GM12878 (cell line): ENCODE results near the gene ADAMTSL1. TPM values are rescaled to one million over a fixed set of nuclear protein-coding genes. Genes with fewer than 3 reads are reported as not detected.

Experiments used
- ATAC-seq: fragments of 200-7000 bp; cut with Tn5 transposase; 3 replicates; pipeline ENCODE4 v1.9.1; 2020; ENCODE audit warnings: mild to moderate bottlenecking, moderate library complexity
- BruUV-seq: library from RNA; stranded (reverse); fragments of 400-500 nt; replicated peaks from 2 replicates; lab custom pipeline; 2021; lab: Mats Ljungman, UMichigan
- CTCF ChIA-PET: fragments of 300-600 bp; sonication (Branson Sonifier 250); formaldehyde crosslinking; extraction: SDS; loops from one replicate; lab custom pipeline; 2021; ENCODE audit warnings: inconsistent platforms; lab: Yijun Ruan, JAX
- POLR2A ChIA-PET: fragments of 350-600 bp; formaldehyde crosslinking; extraction: SDS; loops from one replicate; lab custom pipeline; 2021; ENCODE audit warnings: inconsistent platforms; lab: Charles Lee
- RAD21 ChIA-PET: fragments of 300-600 bp; sonication (Branson Sonifier 250); formaldehyde crosslinking; loops from one replicate; lab custom pipeline; 2023; ENCODE audit warnings: antibody characterized with exemption; ENCODE audit not compliant: unreplicated experiment; lab: Charles Lee
- SMC1A ChIA-PET: fragments of 300-600 bp; sonication (Branson Sonifier 250); formaldehyde crosslinking; loops from one replicate; lab custom pipeline; 2023; ENCODE audit not compliant: unreplicated experiment, uncharacterized antibody; lab: Charles Lee
- DNase-seq: peaks from one replicate; pipeline ENCODE4 v3.0.0-alpha.2; 2011; ENCODE audit warnings: low read depth, low spot score
- FAIRE-seq: peaks from 3 replicates; lab custom pipeline; 2011; peaks lifted over from hg19 to GRCh38; lab: Jason Lieb, UNC
- H2AFZ ChIP-seq: 2 replicates; pipeline ENCODE4 v1.6.0; 2011; ENCODE audit warnings: low read depth, low read length, control low read depth; ENCODE audit not compliant: control insufficient read depth
- H3K27ac ChIP-seq: 2 replicates; pipeline ENCODE4 v1.5.1; 2011; ENCODE audit warnings: control low read depth; ENCODE audit not compliant: control insufficient read depth, insufficient read depth
- H3K27me3 ChIP-seq, 2 experiments: replicated peaks in 1 of 2; 2 replicates each; pipeline versions ENCODE4 v1.6.0 to v1.6.1; 2011; ENCODE audit warnings: low read length in 1 of 2; ENCODE audit not compliant: control insufficient read depth in 2 of 2, insufficient read depth in 2 of 2
- H3K36me3 ChIP-seq, 2 experiments: 2 replicates each; pipeline ENCODE4 v1.5.1; 2011; ENCODE audit warnings: low read length in 1 of 2; ENCODE audit not compliant: control insufficient read depth in 2 of 2, insufficient read depth in 2 of 2
- H3K4me1 ChIP-seq: 2 replicates; pipeline ENCODE4 v1.6.1; 2011; ENCODE audit warnings: mild to moderate bottlenecking, low read length, moderate library complexity, mixed read lengths; ENCODE audit not compliant: control insufficient read depth, insufficient read depth
- H3K4me2 ChIP-seq: 2 replicates; pipeline ENCODE4 v1.6.0; 2011; ENCODE audit warnings: control low read depth; ENCODE audit not compliant: control insufficient read depth, insufficient read depth
- H3K4me3 ChIP-seq: fragments of 200-600 bp; sonication (generic); 2 replicates; pipeline ENCODE4 v1.5.1; 2016
- H3K79me2 ChIP-seq: 2 replicates; pipeline ENCODE4 v1.6.0; 2011; ENCODE audit warnings: low read length; ENCODE audit not compliant: control insufficient read depth, insufficient read depth
- H3K9ac ChIP-seq: 2 replicates; pipeline ENCODE4 v1.8.0; 2011; ENCODE audit warnings: low read length, control low read depth, mixed read lengths; ENCODE audit not compliant: control insufficient read depth, insufficient read depth
- H3K9me3 ChIP-seq: replicated peaks from 3 replicates; pipeline ENCODE4 v1.5.1; 2011; ENCODE audit warnings: mild to moderate bottlenecking, low read length; ENCODE audit not compliant: control insufficient read depth, insufficient read depth
- H4K20me1 ChIP-seq: 2 replicates; pipeline ENCODE4 v1.6.0; 2011; ENCODE audit not compliant: control insufficient read depth, insufficient read depth
- BCL11A ChIP-seq: IDR thresholded peaks from 2 replicates; pipeline ENCODE4 v1.6.1; 2011; ENCODE audit warnings: low read depth, low read length
- CBX5 ChIP-seq: sonication (generic); IDR thresholded peaks from 2 replicates; pipeline ENCODE4 v1.6.1; 2016; ENCODE audit warnings: low read depth, moderate library complexity, mild to moderate bottlenecking, inconsistent platforms
- DPF2 ChIP-seq: fragments of 450-650 bp; IDR thresholded peaks from 2 replicates; pipeline ENCODE4 v1.6.1; 2017; ENCODE audit warnings: mild to moderate bottlenecking
- E2F4 ChIP-seq: IDR thresholded peaks from 2 replicates; pipeline ENCODE4 v1.6.1; 2012; ENCODE audit warnings: low read depth, low read length, improper control_type of control experiment
- E2F8 ChIP-seq: fragments of 450-650 bp; IDR thresholded peaks from 2 replicates; pipeline ENCODE4 v1.6.1; 2018; ENCODE audit warnings: mild to moderate bottlenecking, low read depth, moderate library complexity; ENCODE audit not compliant: partially characterized antibody
- HCFC1 ChIP-seq: fragments of 150-350 bp; IDR thresholded peaks from 2 replicates; pipeline ENCODE4 v1.6.1; 2014; ENCODE audit warnings: low read length
- HDGF ChIP-seq: fragments of 450-650 bp; IDR thresholded peaks from 2 replicates; pipeline ENCODE4 v1.6.1; 2016; ENCODE audit warnings: antibody characterized with exemption
- HSF1 ChIP-seq: fragments of 150-350 bp; IDR thresholded peaks from 2 replicates; pipeline ENCODE4 v1.6.1; 2014; ENCODE audit warnings: mild to moderate bottlenecking, low read depth, low read length
- LARP7 ChIP-seq: fragments of 450-650 bp; IDR thresholded peaks from 2 replicates; pipeline ENCODE4 v1.6.1; 2017; ENCODE audit warnings: mild to moderate bottlenecking
- MXI1 ChIP-seq: fragments of 150-350 bp; IDR thresholded peaks from 2 replicates; pipeline ENCODE4 v1.6.1; 2011; ENCODE audit warnings: low read depth, mild to moderate bottlenecking, inconsistent platforms, low read length, improper control_type of control experiment
- NFYA ChIP-seq: IDR thresholded peaks from 2 replicates; pipeline ENCODE4 v1.6.1; 2011; ENCODE audit warnings: low read depth, mild to moderate bottlenecking, low read length, improper control_type of control experiment, borderline replicate concordance
- TCF3 ChIP-seq: IDR thresholded peaks from 2 replicates; pipeline ENCODE4 v1.6.1; 2012; ENCODE audit warnings: low read depth, mild to moderate bottlenecking, low read length, borderline replicate concordance; ENCODE audit not compliant: insufficient read depth
- ZBTB33 ChIP-seq: fragments of 450-650 bp; IDR thresholded peaks from 2 replicates; pipeline ENCODE4 v1.6.1; 2017; ENCODE audit warnings: mild to moderate bottlenecking
- ZBTB40 ChIP-seq: fragments of 450-650 bp; IDR thresholded peaks from 2 replicates; pipeline ENCODE4 v1.6.1; 2016; ENCODE audit warnings: mild to moderate bottlenecking, moderate library complexity, borderline replicate concordance
- WGBS: methylation state at CpG from one replicate; pipeline ENCODE4 v1.1.6; 2016; ENCODE audit warnings: low lambda C conversion rate; ENCODE audit not compliant: insufficient replicate concordance, insufficient coverage; ENCODE audit errors: missing lambda C conversion rate; 5-methylcytosine and 5-hydroxymethylcytosine counted together
- in situ Hi-C: fragments of 300-500 bp; cut with MboI; formaldehyde crosslinking; loops from 9 replicates; pipeline ENCODE4 v1.14.3; 2018; ENCODE audit warnings: mixed read lengths
- intact Hi-C: fragments of 100-400 bp; cut with micrococcal nuclease; formaldehyde crosslinking; loops from one replicate; pipeline ENCODE4 v1.14.2; 2022; ENCODE audit not compliant: unreplicated experiment
- polyA plus RNA-seq, 11 experiments: library from polyadenylated mRNA; depleted of rRNA in 4 of 11; unstranded in 6 of 11; stranded (reverse) in 5 of 11; fragments of >200 nt; fragmentation: Nextera tagmentation in 4 of 11; fragmentation: Illumina TruSeq in 1 of 11; extraction: Ambion mirVana in 4 of 11; extraction: Trizol in 1 of 11; gene quantifications; 1 replicate in 1 of 11; 2 replicates in 10 of 11; pipeline versions ENCODE4 v1.2.1 to v1.2.3, GENCODE V29; 2011 to 2016; ENCODE audit warnings: inconsistent platforms in 2 of 11, missing spikeins in 2 of 11, low read depth in 1 of 11
- total RNA-seq, 4 experiments: library from RNA; depleted of rRNA in 3 of 4; stranded (reverse); fragments of >200 nt in 3 of 4; fragmentation: Illumina TruSeq in 1 of 4; extraction: Trizol in 1 of 4; gene quantifications; 2 replicates each; pipeline versions ENCODE4 v1.2.1 to v1.2.3, GENCODE V29; 2013 to 2021

The ADAMTSL1 gene
- total and polyA plus RNA-seq, 10 of the 15 experiments (the other 5 are each of a cell fraction or from before 2014, with no cell fraction given): 0.01 to 0.10 (median 0.07) TPM; not detected in 6

GRCh38 chr9:18727904-18728303 is 254.0 kb downstream of the ADAMTSL1 start:
- no peak overlapping the region for H3K4me3 ChIP-seq
- H3K4me1 ChIP-seq: no peaks in the 10 kb centered on the region
- CTCF ChIA-PET: no interaction called here
- no peaks in the 10 kb centered on the region for H4K20me1 ChIP-seq
- H3K9me3 ChIP-seq: no peaks in the 10 kb centered on the region
- no peak overlapping the region for H3K4me2 ChIP-seq
- no peak overlapping the region for H3K9ac ChIP-seq
- H3K79me2 ChIP-seq: no peaks in the 10 kb centered on the region
- ATAC-seq (no peak), FAIRE-seq (no peak), DNase-seq (no peak)
- no peak overlapping the region for H3K27ac ChIP-seq
- H2AFZ ChIP-seq: no peak overlapping the region
- in situ Hi-C loops (no loop called here), intact Hi-C loops (no loop called here)
- no TSS peak for BruUV-seq
- H3K36me3 ChIP-seq: no peaks in the 10 kb centered on the region
- RAD21 ChIA-PET: no interaction called here
- POLR2A ChIA-PET: no interaction called here
- no peaks in the 10 kb centered on the region for H3K27me3 ChIP-seq
- WGBS: 91% methylated on average over 7 of the region's 7 CpGs
- SMC1A ChIA-PET: interaction anchor here (1.9 kb wide), 1 partner anchor 38 kb away, joined by 7 read pairs; no protein-coding TSS in a partner anchor
- TF ChIP-seq ZBTB33 (no peak), DPF2 (no peak), HCFC1 (no peak), BCL11A (no peak), TCF3 (no peak), NFYA (no peak), LARP7 (no peak), MXI1 (no peak), ZBTB40 (no peak), E2F4 (no peak), CBX5 (no peak), E2F8 (no peak), HSF1 (no peak), HDGF (no peak)
